HuH-7.5 (cell line): Measurements from ENCODE around the gene TNNI3K.
"Not testable (repeated sequence)": the region's sequence is repeated elsewhere in the genome, so short reads cannot be mapped to it uniquely, and the experiment has no call there.

ENCODE experiments used
- DNase-seq: peaks from one replicate; pipeline ENCODE4 v3.0.0; 2011; ENCODE audit warnings: low spot score

TNNI3K gene

GRCh38 chr1:74235153-74235552 is at the start of gene TNNI3K:
TSS of gene TNNI3K (plus strand) at chr1:74235387. CDS start at chr1:74235452, 65 bp downstream.
- DNase-seq, result no peak

GRCh38 chr1:74193908-74194307 is 41.3 kb upstream of the TNNI3K start:
- no peak for DNase-seq

- no peak for DNase-seq
Measured at GRCh38 chr1:74195339-74195738, 39.8 kb upstream of the TNNI3K start.

- DNase-seq, result no peak
Measured at GRCh38 chr1:74197255-74197654, 37.9 kb upstream of the TNNI3K start.

- DNase-seq, result peak; percentile 73
Measured at GRCh38 chr1:74197657-74198552, 37.3 kb upstream of the TNNI3K start, which contains the start of the genes FPGT and LRRIQ3. TSS of gene FPGT (plus strand) at chr1:74198242. CDS start at chr1:74198279, 37 bp downstream. TSS of gene LRRIQ3 (minus strand) at chr1:74198176. CDS start at chr1:74183684, 14,492 bp downstream.

DNA sequence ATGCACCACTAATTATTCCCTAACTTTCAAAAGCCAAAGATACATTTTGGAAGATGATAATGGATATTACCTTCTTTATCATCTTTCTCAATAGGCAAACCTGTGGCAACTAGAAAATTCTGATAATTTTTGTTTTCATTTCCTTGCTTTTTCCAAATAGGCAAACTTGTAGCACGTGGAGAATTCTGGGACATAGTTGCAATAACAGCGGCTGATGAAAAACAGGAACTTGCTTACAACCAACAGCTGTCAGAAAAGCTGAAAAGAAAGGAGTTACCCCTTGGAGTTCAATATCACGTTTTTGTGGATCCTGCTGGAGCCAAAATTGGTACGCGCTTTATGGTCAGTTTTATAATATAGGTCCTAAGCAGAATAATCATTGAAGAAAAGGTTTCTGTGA is 35.7 kb upstream of the TNNI3K start:
- DNase-seq, result no peak

GRCh38 chr1:74205266-74205665 is 29.9 kb upstream of the TNNI3K start:
- DNase-seq, result no peak

- no peak for DNase-seq
Measured at GRCh38 chr1:74215229-74215628, 20.0 kb upstream of the TNNI3K start.

DNA sequence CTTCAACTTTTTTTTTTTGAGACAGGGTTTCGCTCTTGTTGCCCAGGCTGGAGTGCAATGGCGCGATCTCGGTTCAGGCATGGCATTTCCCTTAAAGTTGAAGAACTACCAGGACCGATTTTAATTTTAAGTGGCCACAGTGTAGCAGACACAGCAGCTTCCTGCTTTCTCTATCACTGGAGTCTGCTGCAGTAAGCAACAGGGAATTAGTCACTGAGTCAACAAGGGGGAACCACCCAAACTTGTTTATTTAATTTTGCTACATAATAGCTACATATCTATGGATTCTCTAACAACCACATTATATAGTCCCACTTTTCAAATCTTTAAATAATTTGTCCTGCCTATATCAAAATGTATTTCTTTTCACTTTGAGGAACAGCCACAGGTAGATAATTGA is 12.5 kb upstream of the TNNI3K start:
- DNase-seq, result no peak

- no peak for DNase-seq
Measured at GRCh38 chr1:74223453-74223852, 11.7 kb upstream of the TNNI3K start.

- DNase-seq, result no peak
Measured at GRCh38 chr1:74236440-74236839, 1.3 kb downstream of the TNNI3K start.

GRCh38 chr1:74237035-74237434 is 1.8 kb downstream of the TNNI3K start:
- no peak for DNase-seq

DNA sequence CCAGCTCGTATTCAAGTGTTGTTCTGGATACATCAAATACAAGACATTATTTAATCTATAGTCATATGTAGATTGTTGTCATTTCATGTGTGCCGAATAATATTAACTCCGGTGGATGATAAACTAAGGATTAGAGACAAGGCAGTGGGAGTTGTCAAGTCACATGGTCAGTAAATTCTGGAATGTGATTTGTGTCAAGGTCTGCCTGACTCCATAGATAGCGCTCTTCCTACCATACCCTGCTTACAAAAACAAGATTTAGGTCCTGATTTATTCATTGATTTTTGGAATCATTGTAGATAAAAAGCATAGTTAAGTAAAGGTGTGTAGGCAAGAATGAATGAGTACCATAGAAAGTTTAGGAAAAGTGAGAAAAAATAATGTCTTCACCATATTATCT is 2.6 kb downstream of the TNNI3K start:
- no peak for DNase-seq

GRCh38 chr1:74245168-74245772 is 10.1 kb downstream of the TNNI3K start:
- no peak for DNase-seq

DNA sequence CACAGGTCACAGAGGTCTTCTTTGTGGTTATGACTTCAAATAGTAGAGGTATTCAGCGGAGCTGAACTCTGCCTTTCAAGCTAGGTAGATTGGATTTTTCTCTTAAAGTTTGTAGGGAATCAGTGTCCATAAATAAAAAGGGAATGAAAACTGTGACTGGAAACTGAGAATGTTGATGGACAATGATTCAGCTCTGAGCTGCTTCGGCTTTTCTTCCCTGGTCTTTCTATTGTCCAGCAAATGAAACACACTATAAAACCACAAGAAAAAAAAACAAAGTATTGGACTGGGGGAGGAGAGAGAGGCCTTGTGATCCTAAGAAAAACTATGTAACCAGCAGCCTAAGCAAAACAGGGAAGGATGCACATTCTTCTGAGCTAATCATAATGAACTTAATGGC is 11.1 kb downstream of the TNNI3K start:
- DNase-seq, result no peak

DNA sequence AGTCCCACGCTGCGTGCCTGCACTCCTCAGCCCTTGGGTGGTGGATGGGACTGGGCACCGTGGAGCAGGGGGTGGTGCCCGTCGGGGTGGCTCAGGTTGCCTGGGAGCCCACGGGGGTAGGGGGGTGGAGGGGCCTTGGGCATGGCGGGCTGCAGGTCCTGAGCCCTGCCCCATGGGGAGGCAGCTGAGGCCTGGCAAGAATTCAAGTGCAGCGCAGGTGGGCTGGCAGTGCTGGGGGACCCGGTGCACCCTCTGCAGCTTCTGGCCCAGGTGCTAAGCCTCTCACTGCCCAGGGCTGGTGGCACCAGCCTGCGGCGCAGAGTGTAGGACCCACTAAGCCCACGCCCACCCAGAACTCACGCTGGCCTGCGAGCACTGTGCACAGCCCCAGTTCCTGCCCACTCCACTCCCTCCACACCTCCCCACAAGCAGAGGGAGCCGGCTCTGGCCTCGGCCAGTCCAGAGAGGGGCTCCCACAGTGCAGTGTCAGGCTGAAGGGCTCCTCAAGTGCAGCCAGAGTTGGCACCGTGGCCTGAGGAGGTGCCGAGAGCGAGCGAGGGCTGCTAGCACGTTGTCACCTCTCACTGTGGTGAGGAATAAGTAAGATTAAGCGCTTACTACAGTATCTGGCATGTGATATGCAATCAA is 12.8 kb downstream of the TNNI3K start:
- no peak for DNase-seq

DNA sequence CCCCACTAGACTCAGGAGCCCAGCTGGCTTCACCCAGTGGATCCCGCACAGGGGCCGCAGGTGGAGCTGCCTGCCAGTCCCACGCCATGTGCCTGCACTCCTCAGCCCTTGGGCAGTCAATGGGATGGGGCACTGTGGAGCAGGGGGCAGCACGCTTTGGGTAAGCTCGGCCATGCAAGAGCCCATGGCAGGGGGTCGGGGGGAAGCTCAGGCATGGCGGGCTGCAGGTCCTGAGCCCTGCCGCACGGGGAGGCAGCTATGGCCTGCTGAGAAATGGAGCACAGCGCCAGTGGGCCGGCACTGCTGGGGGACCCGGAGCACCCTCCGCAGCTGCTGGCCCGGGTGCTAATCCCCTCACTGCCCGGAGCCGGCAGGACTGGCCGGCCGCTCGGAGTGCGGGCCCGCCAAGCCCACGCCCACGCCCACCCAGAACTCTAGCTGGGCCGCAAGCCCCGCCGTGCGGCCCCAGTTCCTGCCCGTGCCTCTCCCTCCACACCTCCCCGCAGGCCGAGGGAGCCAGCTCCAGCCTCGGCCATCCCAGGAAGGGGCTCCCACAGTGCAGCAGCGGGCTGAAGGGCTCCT is 18.1 kb downstream of the TNNI3K start:
- not testable (repeated sequence) for DNase-seq

DNA sequence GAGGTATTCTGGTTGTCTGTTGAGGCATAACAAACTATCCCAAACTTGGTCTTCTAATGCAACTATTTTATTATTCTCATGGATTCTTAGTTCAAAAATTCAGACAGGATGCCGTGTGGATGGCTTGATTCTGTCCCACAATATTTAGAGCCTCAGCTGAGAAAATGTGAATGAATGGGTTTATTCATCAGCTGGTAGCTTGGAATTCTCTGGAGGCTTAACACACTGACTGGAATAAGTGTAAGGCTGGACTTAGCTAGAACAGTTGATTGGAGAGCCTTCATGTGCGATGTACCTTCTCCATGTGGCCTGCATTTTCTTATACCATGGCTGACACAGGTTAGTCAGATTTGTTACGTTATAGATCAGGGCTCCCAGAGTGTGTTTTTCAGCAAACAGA is 30.8 kb downstream of the TNNI3K start:
- no peak for DNase-seq

- DNase-seq, result no peak
Measured at GRCh38 chr1:74271503-74271902, 36.3 kb downstream of the TNNI3K start.

- DNase-seq, result no peak
Measured at GRCh38 chr1:74280642-74281396, 45.6 kb downstream of the TNNI3K start.

- DNase-seq, result no peak
Measured at GRCh38 chr1:74286414-74286813, 51.2 kb downstream of the TNNI3K start.

DNA sequence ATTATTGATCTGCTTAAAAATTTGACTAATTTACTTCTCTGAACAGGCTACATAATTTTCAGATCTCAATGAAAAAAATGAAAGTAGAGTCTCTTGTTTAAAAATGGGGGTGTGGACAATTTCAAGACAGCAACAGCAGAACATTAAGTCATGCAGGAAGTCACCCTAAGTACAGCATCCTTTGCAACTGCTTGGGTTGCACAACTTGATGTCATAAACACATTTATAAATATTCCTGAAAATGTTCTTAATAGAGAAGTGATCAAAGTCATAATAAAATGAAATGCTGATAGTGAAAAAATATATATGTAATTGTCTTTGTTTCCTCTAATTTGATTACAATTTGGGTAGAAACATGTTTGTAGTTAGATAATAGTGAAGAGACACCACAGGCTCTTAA is 79.3 kb downstream of the TNNI3K start:
- DNase-seq, result no peak
